Brain microvascular endothelial cell (primary cell): ENCODE results near the gene PDZRN4.

Experiments used
- DNase-seq: peaks from one replicate; pipeline ENCODE4 v3.0.0-alpha.2; 2020
- H3K27ac ChIP-seq: fragments of 250-450 bp; sonication (Bioruptor Pico); 2 replicates; pipeline ENCODE4 v1.5.1; 2020; ENCODE audit warnings: mild to moderate bottlenecking, moderate library complexity
- H3K27me3 ChIP-seq: fragments of 250-450 bp; sonication (Bioruptor Pico); replicated peaks from 2 replicates; pipeline ENCODE4 v1.5.1; 2020; ENCODE audit warnings: mild to moderate bottlenecking
- H3K36me3 ChIP-seq: fragments of 250-450 bp; sonication (Bioruptor Pico); replicated peaks from 2 replicates; pipeline ENCODE4 v1.5.1; 2020; ENCODE audit warnings: mild to moderate bottlenecking
- H3K4me3 ChIP-seq: 2 replicates; pipeline ENCODE4 v1.5.1; 2011; ENCODE audit warnings: low read depth, mild to moderate bottlenecking, control low read depth, low read length, moderate library complexity
- CTCF ChIP-seq: IDR thresholded peaks from 2 replicates; pipeline ENCODE4 v1.5.1; 2011; ENCODE audit warnings: low read depth, mild to moderate bottlenecking, moderate library complexity, low read length, control low read depth, inconsistent platforms; ENCODE audit errors: missing control alignments
- in situ Hi-C: cut with HindIII; loops from 2 replicates; pipeline ENCODE4 v1.10.0; 2017; ENCODE audit warnings: low sequenced_read_pairs, low pct_ligation_motif_present

Gene PDZRN4

DNA sequence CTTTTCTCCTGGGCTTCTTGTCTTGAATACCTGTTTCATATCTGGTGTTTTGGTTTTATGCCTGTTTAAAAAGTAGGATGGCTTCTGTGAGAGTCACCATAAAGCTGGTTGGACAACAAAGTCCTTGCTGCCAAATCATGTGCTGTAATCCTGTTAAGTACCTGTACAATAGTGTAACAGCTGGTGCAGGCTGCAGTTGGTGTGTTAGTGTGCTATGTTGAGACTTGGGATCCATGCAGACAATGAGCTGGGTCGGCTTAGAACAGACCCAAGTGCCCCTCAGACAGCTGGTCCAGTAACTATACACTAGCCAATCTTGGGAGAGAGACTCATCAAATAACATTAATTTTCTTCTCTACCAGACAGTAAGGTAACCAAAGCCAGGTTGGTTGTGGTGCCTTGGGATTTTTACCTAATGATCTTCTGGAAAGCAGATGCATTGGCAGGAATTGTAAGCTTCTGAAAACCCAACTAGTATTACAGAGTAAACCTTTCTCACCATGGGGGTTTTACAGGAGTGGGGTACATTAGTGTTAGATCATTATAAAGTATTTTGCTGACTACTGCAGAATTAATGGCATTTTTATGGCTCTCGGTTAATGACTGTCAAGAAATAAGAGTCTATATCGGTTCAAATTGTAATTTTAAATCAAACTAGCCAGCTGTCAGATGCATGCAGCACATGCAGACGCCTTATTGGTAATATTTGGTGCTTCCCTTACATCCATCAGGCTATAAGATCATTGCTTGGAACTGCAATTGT lies 231.2 kb downstream of the PDZRN4 start:
- in situ Hi-C loops: no loop called here

DNA sequence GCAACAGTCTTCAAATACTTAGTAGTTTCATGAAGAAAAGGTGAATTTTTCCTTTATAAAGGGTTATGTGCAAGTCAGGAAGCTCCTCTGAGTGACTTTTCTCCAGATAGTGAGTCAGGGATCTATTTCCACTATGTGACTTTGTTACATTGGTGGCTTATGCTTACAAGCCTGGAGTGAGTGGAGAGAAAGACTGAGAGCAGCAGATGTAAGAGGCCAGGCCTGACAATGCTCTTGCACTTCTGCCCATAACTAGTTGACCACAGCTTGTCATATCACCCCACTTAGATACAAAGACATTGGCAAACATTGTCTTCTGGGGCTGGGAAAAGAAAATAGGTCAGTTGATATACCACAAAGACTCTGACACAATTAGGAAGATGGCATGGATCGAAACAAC lies 236.5 kb downstream of the PDZRN4 start:
- H3K4me3 ChIP-seq: no peak overlapping the region
- no peak overlapping the region for H3K27ac ChIP-seq
- no peaks in the 10 kb centered on the region for H3K27me3 ChIP-seq
- TF ChIP-seq CTCF: no peak
- DNase-seq: no peak
- no peaks in the 10 kb centered on the region for H3K36me3 ChIP-seq
- in situ Hi-C loops: no loop called here

More for the DNA sequence above, 231.2 kb downstream of the PDZRN4 start:
- TF ChIP-seq CTCF: no peak
- no peak overlapping the region for H3K4me3 ChIP-seq
- no peak overlapping the region for H3K27ac ChIP-seq
- no peak for DNase-seq
- no peaks in the 10 kb centered on the region for H3K27me3 ChIP-seq
- no peaks in the 10 kb centered on the region for H3K36me3 ChIP-seq

- Histone ChIP-seq H3K4me3 (no peak overlapping the region), H3K27me3 (no peaks in the 10 kb centered on the region), H3K27ac (no peak overlapping the region), H3K36me3 (no peaks in the 10 kb centered on the region)
- no peak for TF ChIP-seq CTCF
- in situ Hi-C loops: no loop called here
- no peak for DNase-seq
These were observed 245.3 kb downstream of the PDZRN4 start for GRCh38 chr12:41433460-41433859.

DNA sequence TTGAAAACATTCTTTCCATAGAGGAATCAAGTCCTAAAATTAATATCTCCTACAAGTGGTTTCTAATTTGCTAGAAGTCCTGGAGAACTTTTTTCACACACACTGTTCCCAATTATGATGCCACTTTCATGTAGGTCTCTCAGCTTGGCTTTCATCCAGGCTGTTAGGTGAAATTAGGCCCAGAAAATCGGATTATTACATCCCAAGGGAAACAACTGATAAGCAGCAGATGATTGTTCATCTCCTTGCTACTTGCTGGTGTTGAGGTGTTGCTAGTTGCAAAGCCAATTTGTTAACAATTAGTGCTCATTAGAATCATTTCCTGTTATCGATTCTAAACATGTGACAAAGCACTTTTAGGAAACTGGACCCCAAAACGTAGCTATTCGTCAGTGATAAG lies 248.0 kb downstream of the PDZRN4 start:
- in situ Hi-C loops: no loop called here
- no peaks in the 10 kb centered on the region for H3K36me3 ChIP-seq
- TF ChIP-seq CTCF: no peak
- DNase-seq: no peak
- no peak overlapping the region for H3K4me3 ChIP-seq
- H3K27ac ChIP-seq: no peak overlapping the region
- no peaks in the 10 kb centered on the region for H3K27me3 ChIP-seq

DNA sequence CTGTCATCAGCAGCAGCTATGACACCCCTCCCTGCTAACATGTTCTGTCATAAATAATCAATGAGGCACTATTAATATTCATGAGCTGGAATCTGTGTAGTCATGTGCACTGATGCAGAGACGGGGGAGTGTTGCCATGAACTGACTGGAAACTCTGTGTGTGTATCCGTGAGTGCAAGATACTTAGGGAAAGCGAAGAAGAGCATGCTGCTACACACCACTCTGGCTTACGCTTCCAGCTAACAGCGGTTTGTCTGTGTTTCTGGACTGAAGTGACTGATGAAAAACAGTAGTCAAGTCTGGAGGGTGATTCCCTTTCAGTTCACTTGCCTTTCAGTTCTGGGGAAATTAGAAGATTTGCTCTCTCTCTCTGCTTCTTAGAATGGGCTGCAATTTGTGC lies 249.4 kb downstream of the PDZRN4 start:
- no peak for DNase-seq
- TF ChIP-seq CTCF: no peak
- no peak overlapping the region for H3K4me3 ChIP-seq

More for the DNA sequence above, 249.4 kb downstream of the PDZRN4 start:
- in situ Hi-C loops: no loop called here
- no peak overlapping the region for H3K27ac ChIP-seq
- H3K36me3 ChIP-seq: no peaks in the 10 kb centered on the region
- no peaks in the 10 kb centered on the region for H3K27me3 ChIP-seq
